ENCODE data around the gene COL5A2.

COL5A2 gene

GRCh38 chr2:189118386-189118785 lies 61.2 kb downstream of the COL5A2 start:
- no peak for TF ChIP-seq POLR2A (IDR thresholded peaks at IDR 0.05; ENCODE audit: low read depth, low read length)
- DNase-seq (ENCODE audit: insufficient read length, low spot score): no peak
- no peak for FAIRE-seq

GRCh38 chr2:189116979-189117378 lies 62.6 kb downstream of the COL5A2 start:
- TF ChIP-seq POLR2A (IDR thresholded peaks at IDR 0.05; ENCODE audit: low read depth, low read length): no peak
- FAIRE-seq (peak; percentile 64), DNase-seq (ENCODE audit: insufficient read length, low spot score) (no peak)

GRCh38 chr2:189116087-189116486 lies 63.5 kb downstream of the COL5A2 start:
- TF ChIP-seq POLR2A (IDR thresholded peaks at IDR 0.05; ENCODE audit: low read depth, low read length): no peak
- FAIRE-seq (no peak), DNase-seq (ENCODE audit: insufficient read length, low spot score) (no peak)

GRCh38 chr2:189115126-189115525 lies 64.4 kb downstream of the COL5A2 start:
- no peak for TF ChIP-seq POLR2A (IDR thresholded peaks at IDR 0.05; ENCODE audit: low read depth, low read length)
- FAIRE-seq (no peak), DNase-seq (ENCODE audit: insufficient read length, low spot score) (no peak)

- TF ChIP-seq POLR2A (IDR thresholded peaks at IDR 0.05; ENCODE audit: low read depth, low read length): no peak
- DNase-seq (ENCODE audit: insufficient read length, low spot score) (no peak), FAIRE-seq (peak; percentile 90)
Observed at GRCh38 chr2:189113963-189114362, 65.6 kb downstream of the COL5A2 start.

- no peak for DNase-seq (ENCODE audit: insufficient read length, low spot score)
- TF ChIP-seq POLR2A (IDR thresholded peaks at IDR 0.05; ENCODE audit: low read depth, low read length): no peak
- FAIRE-seq: no peak
Observed at GRCh38 chr2:189111063-189111715, 68.4 kb downstream of the COL5A2 start.

- TF ChIP-seq POLR2A (IDR thresholded peaks at IDR 0.05; ENCODE audit: low read depth, low read length): no peak
- DNase-seq (ENCODE audit: insufficient read length, low spot score) (no peak), FAIRE-seq (peak; percentile 53)
Observed at GRCh38 chr2:189109921-189110397, 69.6 kb downstream of the COL5A2 start.

GRCh38 chr2:189104934-189105333 lies 74.6 kb downstream of the COL5A2 start:
- DNase-seq (ENCODE audit: insufficient read length, low spot score) (no peak), FAIRE-seq (peak; percentile 53)
- TF ChIP-seq POLR2A (IDR thresholded peaks at IDR 0.05; ENCODE audit: low read depth, low read length): no peak

- DNase-seq (ENCODE audit: insufficient read length, low spot score): no peak
- TF ChIP-seq POLR2A (IDR thresholded peaks at IDR 0.05; ENCODE audit: low read depth, low read length): no peak
- FAIRE-seq: peak; percentile 58
Observed at GRCh38 chr2:189102735-189103134, 76.8 kb downstream of the COL5A2 start.

GRCh38 chr2:189097934-189098333 lies 81.6 kb downstream of the COL5A2 start:
- DNase-seq (ENCODE audit: insufficient read length, low spot score): no peak
- FAIRE-seq: peak; percentile 11
- TF ChIP-seq POLR2A (IDR thresholded peaks at IDR 0.05; ENCODE audit: low read depth, low read length): no peak

- no peak for TF ChIP-seq POLR2A (IDR thresholded peaks at IDR 0.05; ENCODE audit: low read depth, low read length)
- peak; percentile 98 for FAIRE-seq
- DNase-seq (ENCODE audit: insufficient read length, low spot score): peak; percentile 26
Observed at GRCh38 chr2:189096769-189097447, 82.7 kb downstream of the COL5A2 start.

- no peak for TF ChIP-seq POLR2A (IDR thresholded peaks at IDR 0.05; ENCODE audit: low read depth, low read length)
- FAIRE-seq (peak; percentile 20), DNase-seq (ENCODE audit: insufficient read length, low spot score) (no peak)
Observed at GRCh38 chr2:189095101-189095500, 84.5 kb downstream of the COL5A2 start.

GRCh38 chr2:189092936-189093335 lies 86.6 kb downstream of the COL5A2 start:
- DNase-seq (ENCODE audit: insufficient read length, low spot score): no peak
- TF ChIP-seq POLR2A (IDR thresholded peaks at IDR 0.05; ENCODE audit: low read depth, low read length): no peak
- FAIRE-seq: no peak

GRCh38 chr2:189091253-189091652 lies 88.3 kb downstream of the COL5A2 start:
- DNase-seq (ENCODE audit: insufficient read length, low spot score) (no peak), FAIRE-seq (no peak)
- no peak for TF ChIP-seq POLR2A (IDR thresholded peaks at IDR 0.05; ENCODE audit: low read depth, low read length)
